GM18519 (cell line): ENCODE results near the gene AHSP.
"Not testable (repeated sequence)": the region's sequence is repeated elsewhere in the genome, so short reads cannot be mapped to it uniquely, and the experiment has no call there.

Experiments used
- ATAC-seq: cut with Tn5 transposase; IDR thresholded peaks from one replicate; pipeline ENCODE4 v1.9.1; 2021; ENCODE audit warnings: mild to moderate bottlenecking, moderate library complexity; ENCODE audit not compliant: unreplicated experiment, low FRiP score

Gene AHSP

DNA sequence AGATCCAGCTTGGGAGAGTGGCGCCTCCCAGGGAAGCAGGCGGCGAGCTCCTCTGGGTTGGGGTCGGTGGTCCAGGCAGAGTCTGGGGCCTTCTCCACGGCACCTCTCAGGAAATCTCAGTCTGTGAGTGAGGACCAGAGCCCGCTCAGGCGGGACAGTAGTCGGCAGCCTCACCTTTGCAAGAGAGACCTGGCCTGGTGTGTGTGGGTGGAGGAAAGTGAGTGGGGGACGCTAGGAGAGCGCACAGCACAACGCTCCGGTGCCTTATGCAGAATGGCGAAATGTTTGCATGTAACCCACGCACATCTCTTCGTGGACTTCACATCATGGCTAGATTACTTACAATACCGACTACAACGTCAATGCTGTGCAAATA lies 2.2 kb downstream of the AHSP start:
- no peak for ATAC-seq

- ATAC-seq = no peak
These were observed 2.7 kb downstream of the AHSP start for GRCh38 chr16:31530405-31530804.

DNA sequence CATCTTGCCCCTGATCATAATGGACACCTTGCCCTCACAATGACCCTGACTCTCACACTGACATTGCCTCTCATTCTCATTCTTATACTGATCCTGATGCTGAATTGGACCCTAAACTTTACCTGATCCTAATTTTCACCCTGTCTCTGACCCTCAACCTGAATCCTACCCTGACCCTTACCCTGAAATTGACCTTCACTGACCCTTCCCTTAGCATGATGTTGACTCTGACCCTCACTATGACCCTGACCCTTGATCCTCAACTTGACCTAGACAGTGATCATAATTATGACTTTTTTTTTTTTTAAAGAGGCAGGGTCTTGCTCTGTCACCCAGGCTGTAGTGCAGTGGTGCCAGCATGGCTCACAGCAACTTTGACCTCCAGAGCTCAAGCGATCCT lies 3.4 kb downstream of the AHSP start:
- ATAC-seq = no peak

GRCh38 chr16:31532120-31532519 lies 4.4 kb downstream of the AHSP start:
- ATAC-seq = no peak

DNA sequence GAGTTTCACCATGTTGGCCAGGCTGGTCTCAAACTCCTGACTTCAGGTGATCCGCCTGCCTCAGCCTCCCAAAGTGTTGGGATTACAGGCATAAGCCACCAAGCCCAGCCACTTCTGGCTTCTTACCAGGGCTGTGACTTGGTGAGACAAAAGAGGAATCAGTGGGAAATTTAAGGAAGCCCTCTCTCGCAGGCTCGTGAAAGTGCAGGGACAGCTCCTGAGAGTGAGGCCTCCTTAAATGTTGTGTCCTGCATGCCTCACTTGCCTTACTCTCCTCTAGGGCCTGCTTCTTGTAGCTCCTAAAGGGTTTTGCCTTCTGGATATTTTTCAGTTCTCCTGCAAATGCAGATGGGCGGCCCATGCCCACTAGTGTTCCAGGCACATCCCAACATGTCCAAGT lies 5.2 kb downstream of the AHSP start:
- ATAC-seq = no peak

DNA sequence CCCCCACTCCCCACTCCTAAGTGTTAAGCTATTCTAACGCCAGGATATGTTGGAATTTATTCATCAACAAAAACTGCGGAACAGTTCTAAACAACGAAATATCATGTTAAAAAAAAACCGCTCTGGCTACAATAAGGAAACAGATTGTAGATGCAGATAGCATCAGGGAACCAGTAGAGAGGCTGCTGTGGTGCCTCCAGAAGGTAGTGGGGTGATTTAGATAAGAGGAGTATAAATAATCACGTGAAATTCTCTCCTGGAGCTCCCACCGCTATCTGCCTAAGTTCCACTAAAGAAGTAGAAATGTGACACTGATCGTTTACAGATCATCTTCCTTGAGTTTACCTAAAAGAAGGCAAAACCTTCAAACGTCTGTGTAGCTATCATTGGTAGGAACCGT lies 8.0 kb downstream of the AHSP start:
- no peak for ATAC-seq

DNA sequence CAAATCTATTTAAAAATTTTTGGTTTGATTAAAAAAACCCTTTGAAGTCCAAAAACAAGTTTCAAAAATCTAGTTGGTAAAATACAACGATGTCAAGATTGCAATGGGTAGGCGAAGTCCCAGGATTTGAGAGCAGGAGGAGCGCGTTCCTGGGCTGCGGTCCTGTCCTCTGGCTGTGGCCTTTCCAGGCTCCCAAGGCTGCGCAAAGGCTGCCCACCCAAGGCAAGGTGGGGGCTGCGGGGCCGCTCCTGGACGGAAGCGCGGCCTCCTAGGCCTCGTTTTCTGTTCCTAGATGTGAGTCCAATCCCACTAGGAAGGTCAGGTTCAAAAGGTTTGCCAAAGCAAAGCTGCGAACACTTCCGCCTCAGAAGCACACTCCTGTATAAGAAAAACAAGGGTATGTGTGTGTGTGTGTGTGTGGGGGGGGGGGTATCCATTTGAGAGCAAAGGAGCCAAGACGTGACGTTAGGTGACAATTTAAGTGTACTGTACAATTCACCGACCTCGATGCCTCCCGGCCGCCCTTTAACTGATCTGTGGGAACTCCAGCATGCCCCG lies 9.2 kb downstream of the AHSP start:
- no peak for ATAC-seq

DNA sequence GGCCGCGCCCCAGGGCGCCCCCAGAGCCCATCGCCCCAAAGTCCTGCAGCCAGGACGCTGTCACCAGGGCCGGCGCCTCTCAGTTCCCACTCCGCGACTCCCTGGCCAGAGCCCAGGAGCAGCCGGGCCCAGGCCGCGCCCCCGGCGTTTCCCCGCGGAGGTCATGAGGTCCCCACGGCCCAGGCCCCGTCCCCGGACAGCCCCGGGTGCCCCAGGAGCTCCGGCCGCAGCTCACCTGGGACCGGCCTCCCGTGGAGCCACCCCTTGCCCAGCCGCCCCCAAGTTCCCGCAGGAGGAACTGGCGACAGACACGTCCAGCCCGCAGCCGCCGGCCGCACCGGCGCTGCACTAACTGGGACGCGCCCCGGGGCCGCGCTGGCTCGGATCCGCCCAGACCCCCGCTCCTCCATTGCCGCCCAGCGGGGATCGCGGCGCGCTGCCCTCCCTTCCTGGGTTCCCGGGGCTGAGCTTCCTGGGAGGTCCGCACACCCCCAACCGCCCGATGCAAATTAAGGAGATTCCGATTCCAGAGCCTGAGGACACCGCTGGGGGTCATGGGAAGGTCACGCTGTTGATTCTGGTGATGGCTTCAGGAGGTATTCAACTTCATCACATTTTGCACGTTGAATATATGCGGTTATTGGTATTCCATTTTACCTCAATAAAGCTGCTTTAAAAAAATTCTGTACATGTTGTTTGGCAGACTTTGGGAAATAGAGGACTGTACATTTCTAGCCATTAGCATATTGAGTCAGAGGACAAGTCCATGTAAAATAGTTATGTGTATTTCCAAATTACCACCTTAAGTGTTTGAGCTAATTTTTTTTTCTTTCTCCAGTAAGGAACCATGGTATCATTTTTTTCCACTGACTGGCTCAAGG lies 9.9 kb downstream of the AHSP start:
- ATAC-seq = no peak

DNA sequence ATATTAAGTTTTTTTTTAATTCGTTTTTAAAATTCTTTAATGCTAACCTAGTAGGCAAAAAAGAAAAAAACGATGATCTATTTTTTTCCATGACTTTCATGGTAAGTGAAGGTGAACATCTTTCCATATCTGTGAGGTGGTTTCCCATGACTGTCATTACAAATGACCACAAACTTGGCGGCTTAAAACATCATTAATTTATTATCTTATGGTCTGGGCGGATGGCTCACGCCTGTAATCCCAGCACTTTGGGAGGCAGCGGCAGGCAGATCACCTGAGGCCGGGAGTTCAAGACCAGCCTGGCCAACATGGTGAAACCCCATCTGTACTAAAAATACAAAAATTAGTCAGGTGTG lies 10.5 kb downstream of the AHSP start:
- not testable (repeated sequence) for ATAC-seq

- ATAC-seq = not testable (repeated sequence)
These were observed 12.1 kb downstream of the AHSP start for GRCh38 chr16:31539762-31540161.

DNA sequence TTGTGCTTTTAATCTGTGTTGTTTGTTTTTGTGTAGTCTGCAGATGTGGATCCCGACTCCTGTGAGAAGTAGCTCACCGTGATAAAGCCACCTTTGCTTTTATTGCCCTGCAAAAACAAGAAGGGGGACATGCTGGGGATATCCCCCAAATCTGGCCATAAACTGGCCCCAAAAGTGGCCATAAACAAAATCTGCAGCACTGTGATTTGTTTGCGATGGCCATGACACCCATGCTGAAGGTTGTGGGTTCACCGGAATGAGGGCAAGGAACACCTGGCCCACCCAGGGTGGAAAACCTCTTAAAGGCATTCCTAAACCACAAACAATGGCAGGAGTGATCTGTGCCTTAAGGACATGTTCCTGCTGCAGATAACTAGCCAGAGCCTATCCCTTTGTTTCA lies 15.1 kb downstream of the AHSP start:
- ATAC-seq = no peak

- ATAC-seq = no peak
These were observed 33.9 kb downstream of the AHSP start for GRCh38 chr16:31561426-31562233.

DNA sequence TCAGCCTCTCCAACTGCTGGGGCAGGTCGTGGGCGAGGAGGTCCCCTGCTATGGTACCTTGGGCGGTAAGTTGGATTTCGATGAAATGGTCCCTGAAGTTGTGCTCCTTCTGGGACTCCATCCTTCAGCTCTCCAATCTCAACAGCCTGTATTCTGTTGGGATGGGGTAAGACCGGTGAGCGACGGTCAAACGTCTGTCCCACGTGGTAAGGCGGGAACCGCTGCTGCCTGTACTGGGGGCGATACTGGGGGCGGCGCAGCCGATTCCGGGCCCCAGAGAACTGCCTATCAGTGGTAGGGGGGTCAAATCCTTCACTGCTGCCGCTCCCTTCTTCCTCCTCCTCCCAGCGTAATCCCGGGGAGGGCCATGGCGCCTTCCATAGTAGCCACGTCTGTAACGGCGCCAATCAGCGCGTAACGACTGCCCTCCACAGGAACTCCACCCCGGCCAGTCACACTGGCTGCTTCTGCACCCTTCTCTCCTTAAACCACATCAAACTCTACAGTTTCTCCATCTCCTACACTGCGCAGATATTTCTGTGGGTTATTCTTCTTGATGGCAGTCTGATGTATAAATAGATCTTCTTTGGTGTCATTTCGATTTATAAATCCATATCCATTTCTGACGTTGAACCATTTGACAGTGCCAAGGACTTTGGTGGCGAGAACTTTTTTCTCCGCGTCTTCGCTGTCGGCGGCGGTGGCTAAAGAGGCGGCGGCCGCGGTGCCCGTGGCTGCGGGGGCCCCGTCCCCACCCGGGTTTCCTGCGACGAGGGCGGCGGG lies 41.1 kb downstream of the AHSP start:
- no peak for ATAC-seq

GRCh38 chr16:31569360-31569717 lies 41.6 kb downstream of the AHSP start:
- ATAC-seq = no peak

- no peak for ATAC-seq
These were observed 45.1 kb downstream of the AHSP start for GRCh38 chr16:31572821-31573220.

- ATAC-seq = not testable (repeated sequence)
These were observed 46.5 kb downstream of the AHSP start for GRCh38 chr16:31574159-31574558.

GRCh38 chr16:31577411-31577810 lies 49.7 kb downstream of the AHSP start:
- ATAC-seq = no peak
